CD8-positive, alpha-beta memory T cell (primary cell): ENCODE data around the gene HARS2. TPM values are rescaled to one million over a fixed set of nuclear protein-coding genes. Genes with fewer than 3 reads are reported as not detected.
"Not testable (repeated sequence)": the region's sequence is repeated elsewhere in the genome, so short reads cannot be mapped to it uniquely, and the experiment has no call there.

Experiments
- CTCF ChIA-PET: fragments of 350-600 bp; sonication (Branson Sonifier 250); formaldehyde crosslinking; loops from one replicate; lab custom pipeline; 2021; ENCODE audit warnings: antibody characterized with exemption; lab: Charles Lee
- POLR2A ChIA-PET: fragments of 350-600 bp; sonication (Branson Sonifier 250); formaldehyde crosslinking; loops from one replicate; lab custom pipeline; 2021; ENCODE audit warnings: antibody characterized with exemption; lab: Charles Lee
- DNase-seq, 5 donors: peaks; one replicate each; pipeline versions ENCODE4 v3.0.0 to v3.0.0-alpha.2; 2020 to 2022; ENCODE audit warnings: mixed read lengths in 1 of 5
- H3K27ac ChIP-seq: one replicate; pipeline ENCODE4 v1.7.0; 2013; ENCODE audit warnings: low read depth, mild to moderate bottlenecking, low read length, moderate library complexity
- H3K27me3 ChIP-seq: 2 replicates; pipeline ENCODE4 v1.7.0; 2013; ENCODE audit warnings: low read length, mild to moderate bottlenecking; ENCODE audit not compliant: insufficient read depth, poor library complexity, severe bottlenecking
- H3K36me3 ChIP-seq: 2 replicates; pipeline ENCODE4 v1.7.0; 2013; ENCODE audit warnings: mild to moderate bottlenecking, low read length, moderate library complexity; ENCODE audit not compliant: insufficient read depth
- H3K4me1 ChIP-seq: 2 replicates; pipeline ENCODE4 v1.7.0; 2013; ENCODE audit warnings: mild to moderate bottlenecking, low read length, moderate library complexity; ENCODE audit not compliant: insufficient read depth
- H3K4me3 ChIP-seq: 2 replicates; pipeline ENCODE4 v1.7.0; 2013; ENCODE audit warnings: mild to moderate bottlenecking, low read length
- H3K9me3 ChIP-seq: 2 replicates; pipeline ENCODE4 v1.7.0; 2013; ENCODE audit warnings: mild to moderate bottlenecking, low read length
- H3K27ac Mint-ChIP-seq, 8 donors: one replicate each; pipeline ENCODE4 v1.8.0; 2020 to 2021; ENCODE audit warnings: mixed read lengths in 8 of 8, mild to moderate bottlenecking in 6 of 8, inconsistent platforms in 3 of 8, moderate library complexity in 3 of 8
- H3K27me3 Mint-ChIP-seq, 2 donors: one replicate each; pipeline ENCODE4 v1.8.0; 2020 to 2021; ENCODE audit warnings: mixed read lengths in 2 of 2, mild to moderate bottlenecking in 1 of 2, moderate library complexity in 1 of 2
- H3K36me3 Mint-ChIP-seq, 3 donors: one replicate each; pipeline ENCODE4 v1.8.0; 2020 to 2021; ENCODE audit warnings: mixed read lengths in 3 of 3, inconsistent platforms in 1 of 3, mild to moderate bottlenecking in 1 of 3
- H3K4me1 Mint-ChIP-seq, 3 donors: one replicate each; pipeline ENCODE4 v1.8.0; 2020 to 2021; ENCODE audit warnings: mixed read lengths in 3 of 3, inconsistent platforms in 1 of 3, mild to moderate bottlenecking in 1 of 3
- H3K4me3 Mint-ChIP-seq, 7 donors: one replicate each; pipeline ENCODE4 v1.8.0; 2020 to 2021; ENCODE audit warnings: mixed read lengths in 7 of 7, mild to moderate bottlenecking in 6 of 7, moderate library complexity in 4 of 7, inconsistent platforms in 2 of 7
- H3K9me3 Mint-ChIP-seq, 5 donors: one replicate each; pipeline ENCODE4 v1.8.0; 2020 to 2022; ENCODE audit warnings: mixed read lengths in 5 of 5, mild to moderate bottlenecking in 3 of 5, moderate library complexity in 2 of 5, inconsistent platforms in 1 of 5
- polyA plus RNA-seq: library from polyadenylated mRNA; unstranded; fragments of 300-500 nt; fragmentation: Illumina TruSeq; gene quantifications from one replicate; pipeline ENCODE4 v1.2.3, GENCODE V29; 2021
- total RNA-seq, 2 experiments: library from RNA; stranded (reverse); gene quantifications; one replicate each; pipeline ENCODE4 v1.2.3, GENCODE V29; 2021

Gene HARS2
- total and polyA plus RNA-seq, 3 experiments from 2014 or later = 21.0 to 29.4 (median 26.4) TPM

DNA sequence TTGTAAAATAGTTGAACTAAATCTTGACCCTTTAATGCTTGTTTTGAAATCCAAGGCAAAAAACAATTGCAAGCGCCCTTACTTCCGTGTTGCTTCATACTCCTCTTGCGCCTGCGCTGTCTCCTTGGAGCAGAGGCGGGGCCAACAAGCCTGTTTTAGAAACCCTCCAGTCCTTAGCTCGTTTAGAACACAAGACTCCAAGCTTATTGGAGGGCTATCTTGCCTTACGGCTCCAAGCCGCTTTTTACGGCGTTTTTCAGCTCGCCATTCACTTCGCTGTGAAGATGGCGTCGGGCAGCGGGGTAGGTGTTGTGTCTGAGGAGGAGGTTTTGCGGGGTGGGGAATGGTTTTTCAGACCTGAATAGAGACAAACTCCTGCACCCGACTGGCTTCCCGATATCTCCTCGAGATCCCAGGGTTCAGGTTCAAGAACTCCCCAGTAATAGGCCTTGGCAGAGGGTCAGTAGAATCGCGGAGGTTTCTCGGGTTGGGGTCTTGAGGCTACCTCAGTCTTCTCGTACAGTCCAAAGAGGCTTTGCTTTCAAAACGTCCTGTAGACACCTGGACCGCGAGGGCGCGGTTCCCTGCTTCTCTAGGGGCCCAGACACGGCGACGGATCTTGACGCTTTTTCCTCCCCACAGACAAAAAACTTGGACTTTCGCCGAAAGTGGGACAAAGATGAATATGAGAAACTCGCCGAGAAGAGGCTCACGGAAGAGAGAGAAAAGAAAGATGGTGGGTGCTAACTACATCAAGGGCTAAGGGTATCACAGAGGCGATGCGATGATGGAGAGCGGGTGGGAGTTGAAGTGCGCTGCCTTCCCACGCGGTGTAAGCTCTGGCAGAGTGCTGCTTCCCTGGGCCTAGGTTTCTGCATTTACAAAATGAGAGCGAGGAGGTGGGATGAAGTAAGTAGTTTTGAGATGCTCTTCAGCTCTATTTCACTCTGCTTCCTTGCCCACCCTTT is 9.2 kb downstream of the HARS2 start, which contains the start of gene ZMAT2:
Gene ZMAT2 (plus strand): TSS at position 271 of the 968 bp plus-strand sequence. CDS start 14 bp downstream, at position 285.
- H3K4me1 ChIP-seq = peaks cover 19% of the 10 kb centered on the region
- H3K36me3 ChIP-seq = peaks cover 77% of the 10 kb centered on the region
- DNase-seq = peak; percentile 87 to 96 (median 92)
- H3K4me3 ChIP-seq = peak within 1 kb of the TSS; percentile 88
- H3K27me3 ChIP-seq = no peaks in the 10 kb centered on the region
- no peaks in the 10 kb centered on the region for H3K9me3 Mint-ChIP-seq
- peaks cover 20 to 31% (median 29%) of the 10 kb centered on the region in 3 donors for H3K4me1 Mint-ChIP-seq
- no peaks in the 10 kb centered on the region for H3K27me3 Mint-ChIP-seq
- ChIA-PET POLR2A (interaction anchor here (0.8 to 2.0 kb wide), 4 partner anchors 9 to 53 kb away, joined by 3 to 12 read pairs (median 4); partner anchors contain the start of genes HARS1, HARS2, IK and WDR55), CTCF (interaction anchor here (0.6 to 2.8 kb wide), 4 partner anchors 10 to 342 kb away, joined by 3 to 14 read pairs (median 3); partner anchors contain the start of genes HARS1, HARS2, IK and NDUFA2)
- H3K9me3 ChIP-seq = no peaks in the 10 kb centered on the region
- peak within 1 kb of the TSS; percentile 94 to 99 (median 98) for H3K4me3 Mint-ChIP-seq
- H3K27ac ChIP-seq = peak within 1 kb of the TSS; percentile 80
- H3K27ac Mint-ChIP-seq = peak within 1 kb of the TSS; percentile 82 to 99 (median 97)
- peaks cover 31 to 87% (median 43%) of the 10 kb centered on the region in 3 donors for H3K36me3 Mint-ChIP-seq

GRCh38 chr5:140707812-140708211 is 16.6 kb downstream of the HARS2 start:
- no peak for DNase-seq
- Mint-ChIP-seq H3K4me1 (peaks cover 16 to 26% (median 21%) of the 10 kb centered on the region in 3 donors), H3K27ac (peak overlapping the region in 3 of 8 donors; percentile 45 to 66 (median 47)), H3K4me3 (peak overlapping the region in 2 of 7 donors; percentile 16 to 22), H3K27me3 (peaks cover 0 to 8% of the 10 kb centered on the region in 2 donors), H3K9me3 (peaks cover 0 to 6% (median 0%) of the 10 kb centered on the region in 5 donors), H3K36me3 (peaks cover 9 to 52% (median 23%) of the 10 kb centered on the region in 3 donors)
- Histone ChIP-seq H3K27me3 (no peaks in the 10 kb centered on the region), H3K4me1 (peaks cover 9% of the 10 kb centered on the region), H3K9me3 (no peaks in the 10 kb centered on the region), H3K4me3 (no peak overlapping the region), H3K27ac (no peak overlapping the region), H3K36me3 (peaks cover 31% of the 10 kb centered on the region)
- ChIA-PET CTCF (interaction anchor here (0.7 kb wide), 1 partner anchor 358 kb away, joined by 3 read pairs; no protein-coding TSS in a partner anchor), POLR2A (interaction anchor here (0.6 kb wide), 1 partner anchor 194 kb away, joined by 9 read pairs; no protein-coding TSS in a partner anchor)

DNA sequence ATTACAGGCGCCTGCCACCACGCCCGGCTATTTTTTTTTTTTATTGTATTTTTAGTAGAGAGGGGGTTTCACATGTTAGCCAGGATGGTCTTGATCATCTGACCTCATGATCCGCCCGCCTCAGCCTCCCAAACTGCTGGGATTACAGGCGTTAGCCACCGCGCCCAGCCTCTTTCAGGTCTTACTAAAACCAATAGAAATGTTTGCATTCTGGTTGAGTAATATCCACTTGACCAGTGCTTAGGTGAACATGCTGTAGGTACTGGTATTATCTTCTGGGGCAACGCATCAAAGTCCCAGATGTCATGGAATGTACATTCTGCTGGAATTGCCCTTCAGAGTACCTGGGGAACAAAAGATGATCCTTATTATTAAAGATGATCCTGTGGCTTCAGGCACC is 17.5 kb downstream of the HARS2 start:
- H3K9me3 ChIP-seq, CTCF ChIA-PET, H3K27me3 ChIP-seq, POLR2A ChIA-PET, H3K4me1 ChIP-seq, H3K27me3 Mint-ChIP-seq, H3K9me3 Mint-ChIP-seq, H3K27ac ChIP-seq, H3K4me3 ChIP-seq, DNase-seq: not testable (repeated sequence)
- Mint-ChIP-seq H3K4me3 (peak overlapping the region in 3 of 7 donors; percentile 98 to 100 (median 100)), H3K36me3 (peaks cover 4 to 44% (median 19%) of the 10 kb centered on the region in 3 donors), H3K4me1 (peaks cover 19 to 28% (median 21%) of the 10 kb centered on the region in 3 donors), H3K27ac (peak overlapping the region in 1 of 8 donors; percentile 81)
- peaks cover 23% of the 10 kb centered on the region for H3K36me3 ChIP-seq

DNA sequence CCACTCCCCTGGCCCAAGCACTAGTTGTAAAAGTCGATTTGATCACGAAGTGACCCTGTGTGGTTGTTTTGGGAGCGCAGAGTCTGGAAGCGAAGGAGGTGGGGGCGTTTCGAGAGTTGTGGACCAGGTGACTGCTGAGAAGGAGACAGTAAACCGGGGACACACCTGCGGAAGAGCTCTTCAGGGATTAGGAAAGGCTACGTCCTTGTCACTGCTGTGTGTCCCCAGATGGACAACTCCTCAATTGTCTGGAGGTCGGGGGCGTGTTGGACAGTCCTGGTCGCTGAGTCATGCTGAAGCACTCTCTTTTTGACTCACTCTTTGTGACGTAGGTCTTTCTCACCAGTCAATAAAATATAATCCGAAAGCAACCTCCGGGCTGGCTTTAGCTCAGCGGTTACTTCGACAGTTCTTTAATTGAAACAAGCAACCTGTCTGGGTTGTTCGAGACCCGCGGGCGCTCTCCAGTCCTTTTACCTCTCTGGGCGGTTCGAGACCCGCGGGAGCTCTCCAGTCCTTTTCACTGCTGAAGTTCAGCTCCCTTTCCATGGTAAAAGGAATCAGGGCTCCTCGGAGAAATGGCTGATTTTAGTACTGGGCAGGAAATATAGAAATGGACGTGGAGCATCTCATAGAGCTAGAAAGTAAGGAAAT is 19.8 kb downstream of the HARS2 start:
- H3K4me3 ChIP-seq = peak overlapping the region; percentile 100
- peaks cover 4% of the 10 kb centered on the region for H3K36me3 ChIP-seq
- Mint-ChIP-seq H3K9me3 (peaks cover 0 to 6% (median 0%) of the 10 kb centered on the region in 5 donors), H3K36me3 (peaks cover 0 to 23% (median 5%) of the 10 kb centered on the region in 3 donors), H3K4me1 (peaks cover 19 to 25% (median 21%) of the 10 kb centered on the region in 3 donors), H3K4me3 (peak overlapping the region; percentile 92 to 100 (median 99)), H3K27me3 (peaks cover 0 to 8% of the 10 kb centered on the region in 2 donors), H3K27ac (peak overlapping the region; percentile 97 to 99 (median 99))
- peak; percentile 63 to 92 (median 90) for DNase-seq
- POLR2A ChIA-PET = interaction anchor here (0.6 to 2.2 kb wide), 8 partner anchors 10 to 1147 kb away, joined by 3 to 12 read pairs (median 6); partner anchors contain the start of genes ANKHD1, HARS1, HARS2 and IK
- H3K27ac ChIP-seq = peak overlapping the region; percentile 97
- no peaks in the 10 kb centered on the region for H3K9me3 ChIP-seq
- CTCF ChIA-PET = interaction anchor here (0.7 to 2.3 kb wide), 13 partner anchors 9 to 349 kb away, joined by 3 to 14 read pairs (median 5); partner anchors contain the start of genes ANKHD1, HARS1, HARS2 and TMCO6
- no peaks in the 10 kb centered on the region for H3K27me3 ChIP-seq
- peaks cover 9% of the 10 kb centered on the region for H3K4me1 ChIP-seq

- Histone ChIP-seq H3K27me3 (no peaks in the 10 kb centered on the region), H3K36me3 (no peaks in the 10 kb centered on the region), H3K4me1 (peaks cover 9% of the 10 kb centered on the region), H3K27ac (no peak overlapping the region), H3K9me3 (no peaks in the 10 kb centered on the region), H3K4me3 (peak overlapping the region; percentile 100)
- Mint-ChIP-seq H3K4me1 (peaks cover 19 to 23% (median 21%) of the 10 kb centered on the region in 3 donors), H3K9me3 (peaks cover 0 to 6% (median 0%) of the 10 kb centered on the region in 5 donors), H3K4me3 (peak overlapping the region in 6 of 7 donors; percentile 92 to 100 (median 99)), H3K36me3 (peaks cover 0 to 15% (median 2%) of the 10 kb centered on the region in 3 donors), H3K27ac (peak overlapping the region in 7 of 8 donors; percentile 51 to 99 (median 98)), H3K27me3 (peaks cover 0 to 8% of the 10 kb centered on the region in 2 donors)
- no peak for DNase-seq
- POLR2A ChIA-PET = interaction anchor here (1.0 to 2.2 kb wide), 6 partner anchors 11 to 609 kb away, joined by 3 to 12 read pairs (median 8); partner anchors contain the start of genes ANKHD1, HARS1, HARS2 and IK
- CTCF ChIA-PET = interaction anchor here (1.1 to 2.3 kb wide), 10 partner anchors 8 to 349 kb away, joined by 3 to 11 read pairs (median 6); partner anchors contain the start of genes ANKHD1, HARS1, HARS2 and TMCO6
Observed at GRCh38 chr5:140711794-140712193, 20.5 kb downstream of the HARS2 start.

DNA sequence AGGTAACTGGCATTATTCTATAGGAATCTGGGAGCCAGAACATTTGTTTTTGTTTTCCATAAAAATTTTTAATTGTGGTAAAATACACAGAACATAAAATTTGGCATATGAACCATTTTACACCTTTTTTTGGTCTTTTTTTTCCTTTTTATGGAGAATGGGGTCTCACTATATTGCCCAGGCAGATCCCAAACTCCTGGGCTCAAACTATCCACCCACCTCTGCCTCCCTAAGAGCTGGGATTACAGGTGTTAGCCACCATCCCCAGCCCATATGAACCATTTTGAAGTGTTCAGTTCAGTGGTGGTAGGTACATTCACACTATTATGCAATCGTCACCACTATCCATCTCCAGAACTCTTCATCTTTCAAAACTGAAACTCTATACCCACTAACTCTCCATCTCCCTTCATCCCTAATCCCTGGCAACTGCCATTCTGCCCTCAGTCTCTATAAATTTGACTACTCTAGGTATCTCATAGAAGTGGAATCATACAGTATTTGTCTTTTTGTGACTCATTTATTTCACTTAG is 22.4 kb downstream of the HARS2 start:
- peaks cover 9% of the 10 kb centered on the region for H3K4me1 ChIP-seq
- H3K27ac ChIP-seq = no peak overlapping the region
- Mint-ChIP-seq H3K36me3 (peaks cover 0 to 7% (median 0%) of the 10 kb centered on the region in 3 donors), H3K27me3 (peaks cover 0 to 8% of the 10 kb centered on the region in 2 donors), H3K9me3 (peaks cover 0 to 6% (median 0%) of the 10 kb centered on the region in 5 donors), H3K4me3 (no peak overlapping the region), H3K4me1 (peaks cover 19 to 23% (median 21%) of the 10 kb centered on the region in 3 donors), H3K27ac (peak overlapping the region in 1 of 8 donors; percentile 1)
- H3K9me3 ChIP-seq = no peaks in the 10 kb centered on the region
- POLR2A ChIA-PET = no interaction called here
- H3K4me3 ChIP-seq = no peak overlapping the region
- CTCF ChIA-PET = no interaction called here
- no peak for DNase-seq
- no peaks in the 10 kb centered on the region for H3K36me3 ChIP-seq
- H3K27me3 ChIP-seq = no peaks in the 10 kb centered on the region

DNA sequence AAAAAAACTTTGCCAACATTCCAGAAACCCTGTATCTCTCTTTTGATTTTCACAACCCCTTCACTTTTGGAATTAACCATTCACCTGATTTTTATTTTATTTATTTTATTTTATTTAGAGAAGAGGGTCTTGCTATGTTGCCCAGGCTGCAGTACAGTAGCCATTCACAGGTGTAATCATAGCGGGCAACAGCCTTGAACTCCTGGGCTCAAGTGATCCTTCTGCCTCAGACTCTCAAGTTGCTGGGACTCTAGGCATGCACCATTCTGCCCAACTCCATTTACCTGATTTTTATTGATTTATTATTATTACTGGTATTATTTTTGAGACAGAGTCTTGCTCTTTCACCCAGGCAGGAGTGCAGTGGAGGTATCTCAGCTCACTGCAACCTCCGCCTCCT is 25.0 kb downstream of the HARS2 start:
- H3K9me3 Mint-ChIP-seq, H3K4me3 ChIP-seq, H3K27me3 ChIP-seq, H3K27ac ChIP-seq, H3K27ac Mint-ChIP-seq, POLR2A ChIA-PET, H3K9me3 ChIP-seq, CTCF ChIA-PET, H3K36me3 ChIP-seq, H3K36me3 Mint-ChIP-seq, H3K27me3 Mint-ChIP-seq, H3K4me1 ChIP-seq, DNase-seq, H3K4me3 Mint-ChIP-seq: not testable (repeated sequence)
- H3K4me1 Mint-ChIP-seq = peaks cover 9 to 13% (median 11%) of the 10 kb centered on the region in 3 donors
